HG03342 (cell line): ENCODE data around the gene DCUN1D2.
"Not testable (repeated sequence)": the region's sequence is repeated elsewhere in the genome, so short reads cannot be mapped to it uniquely, and the experiment has no call there.

Source experiments
- ATAC-seq: cut with Tn5 transposase; IDR thresholded peaks from one replicate; pipeline ENCODE4 v1.9.1; 2021; ENCODE audit warnings: mild to moderate bottlenecking, moderate library complexity; ENCODE audit not compliant: unreplicated experiment

Gene DCUN1D2

GRCh38 chr13:113449693-113450347, 40.7 kb downstream of the DCUN1D2 start:
- no peak for ATAC-seq

- no peak for ATAC-seq
These were observed 41.4 kb downstream of the DCUN1D2 start for GRCh38 chr13:113448885-113449692.

- no peak for ATAC-seq
These were observed 42.0 kb downstream of the DCUN1D2 start for GRCh38 chr13:113448545-113448884.

GRCh38 chr13:113447596-113447995, 42.9 kb downstream of the DCUN1D2 start:
- ATAC-seq: no peak

DNA sequence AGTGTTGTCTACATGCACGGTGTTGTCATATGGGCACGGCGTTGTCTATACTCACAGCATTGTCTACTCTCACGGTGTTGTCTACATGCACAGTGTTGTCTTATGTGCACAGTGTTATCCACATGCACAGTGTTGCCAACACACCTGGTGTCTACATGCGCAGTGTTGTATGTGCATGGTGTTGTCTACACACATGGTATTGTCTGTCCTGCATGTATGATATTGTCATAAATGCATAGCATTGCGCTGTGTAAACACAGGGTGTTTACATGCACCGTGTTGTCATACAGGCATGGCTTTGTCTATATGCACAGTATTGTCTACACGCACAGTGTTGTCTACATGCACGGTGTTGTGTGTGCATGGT, 44.0 kb downstream of the DCUN1D2 start:
- no peak for ATAC-seq

- ATAC-seq: peak; percentile 53
These were observed 44.6 kb downstream of the DCUN1D2 start for GRCh38 chr13:113445791-113446487.

- ATAC-seq: no peak
These were observed 46.5 kb downstream of the DCUN1D2 start for GRCh38 chr13:113443991-113444390.

GRCh38 chr13:113442985-113443362, 47.5 kb downstream of the DCUN1D2 start:
- no peak for ATAC-seq

- no peak for ATAC-seq
These were observed 48.0 kb downstream of the DCUN1D2 start for GRCh38 chr13:113442354-113442984.

DNA sequence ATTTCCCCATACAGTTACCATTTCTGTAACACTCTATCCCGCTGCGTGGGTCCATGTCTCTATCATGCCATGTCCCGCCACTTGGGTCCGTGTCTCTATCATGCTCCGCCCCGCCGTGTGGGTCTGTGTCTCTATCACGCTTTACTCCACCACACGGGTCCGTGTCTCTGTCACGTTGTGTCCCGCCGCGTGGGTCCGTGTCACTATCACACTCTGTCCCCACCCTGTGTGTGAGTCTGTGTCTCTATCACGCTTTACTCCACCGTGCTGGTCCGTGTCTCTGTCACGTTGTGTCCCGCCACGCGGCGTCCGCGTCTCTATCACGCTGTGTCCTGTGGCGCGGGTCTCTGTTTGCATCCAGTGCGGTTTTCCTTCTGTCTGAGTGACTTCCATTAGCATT, 48.9 kb downstream of the DCUN1D2 start:
- ATAC-seq: no peak

GRCh38 chr13:113437408-113438010, 53.0 kb downstream of the DCUN1D2 start:
- no peak for ATAC-seq

- ATAC-seq: not testable (repeated sequence)
These were observed 53.6 kb downstream of the DCUN1D2 start for GRCh38 chr13:113436866-113437265.

GRCh38 chr13:113435907-113436306, 54.6 kb downstream of the DCUN1D2 start:
- ATAC-seq: not testable (repeated sequence)

GRCh38 chr13:113433391-113433916, 57.1 kb downstream of the DCUN1D2 start:
- ATAC-seq: no peak

DNA sequence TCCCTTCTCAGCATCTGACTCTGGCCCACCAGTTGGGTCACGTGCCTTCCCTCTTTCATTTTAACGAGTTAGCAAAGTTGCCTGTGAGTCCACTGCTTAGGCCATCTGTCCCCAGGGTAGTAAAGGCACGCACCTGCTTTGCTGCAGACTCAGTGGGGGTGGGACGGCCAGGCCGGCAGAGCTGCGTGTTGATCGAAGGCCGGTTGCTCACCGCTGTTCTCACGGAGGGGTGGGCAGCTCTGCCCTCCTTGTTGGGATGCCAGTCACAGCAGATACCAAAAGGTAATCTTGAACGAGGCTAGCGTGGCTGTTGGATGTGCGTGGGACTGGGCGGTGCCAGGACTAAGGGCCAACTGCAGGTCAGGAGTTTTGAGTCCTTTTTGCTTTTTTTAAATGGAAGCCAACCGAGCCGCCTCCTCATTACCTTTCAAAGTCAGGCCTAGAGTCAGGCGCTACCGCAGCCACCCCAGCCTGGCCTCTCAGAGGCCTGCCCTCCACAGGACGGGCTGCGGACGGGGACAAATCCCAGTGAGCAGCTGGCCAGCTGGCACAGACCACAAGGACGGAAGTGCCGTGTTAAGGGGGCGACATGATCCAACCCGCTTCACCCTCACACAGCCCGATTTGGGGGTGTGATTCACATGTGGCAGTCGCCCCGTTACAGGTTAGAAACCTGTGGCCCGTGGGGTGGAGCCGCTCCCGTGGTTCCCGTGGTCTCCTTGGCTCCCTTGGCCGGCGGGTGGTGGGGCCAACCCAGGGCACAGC, 57.8 kb downstream of the DCUN1D2 start:
- no peak for ATAC-seq

DNA sequence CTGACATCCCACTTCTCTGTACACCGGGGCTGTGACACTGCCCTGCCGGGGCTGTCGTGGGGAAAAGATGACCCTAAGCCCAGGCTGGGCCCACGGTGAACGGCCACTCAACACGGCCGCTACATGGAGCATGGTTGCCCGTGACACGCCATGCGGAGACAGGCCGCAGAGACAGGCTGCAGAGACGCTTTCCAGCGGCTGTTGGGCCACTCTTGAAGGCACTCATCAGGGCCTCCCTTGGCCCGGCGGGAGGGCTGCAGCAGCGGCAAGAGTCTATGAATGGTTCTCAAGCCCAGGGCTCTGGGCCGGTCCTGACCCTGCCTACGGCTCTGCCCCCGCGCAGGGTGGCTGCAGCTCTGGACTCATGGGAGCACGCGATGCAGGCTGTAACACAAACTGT, 59.3 kb downstream of the DCUN1D2 start:
- no peak for ATAC-seq

- no peak for ATAC-seq
These were observed 60.0 kb downstream of the DCUN1D2 start for GRCh38 chr13:113430378-113431110.

- ATAC-seq: no peak
These were observed 60.9 kb downstream of the DCUN1D2 start for GRCh38 chr13:113429608-113429985.

- no peak for ATAC-seq
These were observed 61.5 kb downstream of the DCUN1D2 start for GRCh38 chr13:113428871-113429607.
